ENCODE results near the gene RNASET2.

The RNASET2 gene

GRCh38 chr6:166956444-166957086 is at the start of gene RNASET2:
Gene RNASET2, minus strand, starts transcription at chr6:166956550. Its CDS starts 368 bp downstream, at chr6:166956182.
- peak; percentile 97 for DNase-seq

DNA sequence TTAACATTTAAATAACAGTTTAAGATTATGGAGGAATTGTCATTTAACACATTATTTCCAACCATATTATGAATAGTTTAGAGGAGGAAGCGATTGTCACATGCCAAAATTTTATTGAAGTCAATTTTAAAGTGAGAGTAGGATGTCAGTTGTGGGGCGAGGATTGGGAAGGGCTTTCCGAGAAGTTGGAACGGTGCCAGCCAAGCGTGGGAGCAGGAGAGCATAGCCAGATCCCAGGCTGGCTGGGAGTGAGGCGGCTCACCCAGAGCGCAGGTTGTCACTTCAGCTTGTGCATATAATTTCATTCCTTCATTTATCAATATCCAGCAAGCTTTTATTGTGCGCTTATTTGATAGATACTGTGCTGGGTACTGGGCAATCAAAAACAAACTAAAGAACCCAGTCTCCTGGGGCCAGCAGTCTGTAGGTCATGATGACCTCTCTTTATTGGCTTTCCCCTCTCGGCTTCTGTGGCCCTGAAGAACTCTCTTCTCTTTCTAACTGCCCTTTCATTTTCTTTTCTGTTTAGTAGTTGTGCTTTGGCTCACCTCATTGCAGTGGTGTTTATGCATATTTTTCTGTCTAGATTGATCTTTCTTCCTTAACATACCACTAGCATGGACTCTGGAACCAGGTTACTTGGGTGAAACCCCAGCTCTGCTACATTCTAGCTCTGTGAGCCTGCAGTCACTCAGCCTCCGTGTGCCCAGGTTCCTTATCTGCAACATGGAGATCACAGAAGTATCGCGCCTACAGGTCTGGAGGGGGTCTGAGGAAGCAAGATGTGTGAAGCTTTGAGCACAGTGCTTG is 49.2 kb upstream of the RNASET2 start:
- no peak for DNase-seq

DNA sequence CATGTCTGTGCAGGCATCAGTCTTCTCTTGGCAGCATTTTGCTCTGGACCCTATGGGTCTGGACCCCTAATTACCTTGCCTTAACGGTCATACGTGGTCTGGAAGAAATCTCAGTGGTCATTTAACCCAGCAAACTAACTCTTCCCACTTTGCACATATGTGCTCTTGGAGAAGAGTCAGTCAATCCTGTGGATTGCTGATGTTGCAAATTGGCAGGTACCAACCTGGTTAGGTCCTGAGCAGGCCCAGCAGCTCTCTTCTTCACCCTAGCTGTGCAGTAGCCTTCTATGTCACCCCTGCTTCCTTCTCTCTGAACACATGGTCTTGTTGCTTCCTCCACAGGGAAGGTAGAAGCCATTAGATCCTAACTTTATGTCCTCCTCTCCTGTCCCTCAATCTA is 44.4 kb upstream of the RNASET2 start:
- DNase-seq = no peak

- peak; percentile 4 for DNase-seq
These were observed 43.5 kb upstream of the RNASET2 start for GRCh38 chr6:166999884-167000253.

DNA sequence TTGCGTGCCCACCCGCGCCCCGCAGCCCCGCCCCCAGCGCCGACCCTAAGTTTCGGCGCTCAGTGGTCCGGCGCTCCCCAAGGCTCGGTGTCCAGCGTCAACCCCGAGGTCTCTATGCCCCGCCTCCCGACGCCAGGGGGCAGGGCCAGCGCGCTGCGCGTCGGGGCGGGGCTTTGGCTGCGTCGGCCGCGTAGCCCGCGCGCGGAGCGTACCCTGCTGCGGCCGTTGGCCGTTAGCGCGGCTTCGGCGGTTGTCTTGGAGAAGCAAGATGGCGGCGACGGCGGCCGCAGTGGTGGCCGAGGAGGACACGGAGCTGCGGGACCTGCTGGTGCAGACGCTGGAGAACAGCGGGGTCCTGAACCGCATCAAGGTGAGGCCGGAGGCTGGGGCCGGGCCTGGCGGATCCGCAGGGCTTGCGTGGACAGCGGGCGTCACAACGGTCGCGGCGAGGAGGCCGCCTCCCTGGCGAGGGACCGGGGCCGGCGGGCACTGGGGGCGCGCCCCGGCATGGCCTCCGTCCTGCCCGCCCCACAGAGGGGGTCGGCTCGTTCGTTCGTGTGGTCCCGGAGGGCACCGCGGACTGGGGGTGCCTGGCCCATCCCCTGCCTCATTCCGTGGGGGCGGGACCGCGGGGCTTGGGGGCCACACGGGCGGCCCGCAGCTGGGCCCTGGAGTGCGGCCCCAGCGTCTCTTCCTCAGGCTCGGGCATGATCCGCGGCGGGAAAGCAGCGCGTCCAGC is 43.0 kb upstream of the RNASET2 start, which contains the start of gene CEP43:
TSS of gene CEP43 (plus strand) at position 253 of the 739 bp plus-strand sequence. CDS start at position 269, 16 bp downstream.
- DNase-seq = peak; percentile 90

DNA sequence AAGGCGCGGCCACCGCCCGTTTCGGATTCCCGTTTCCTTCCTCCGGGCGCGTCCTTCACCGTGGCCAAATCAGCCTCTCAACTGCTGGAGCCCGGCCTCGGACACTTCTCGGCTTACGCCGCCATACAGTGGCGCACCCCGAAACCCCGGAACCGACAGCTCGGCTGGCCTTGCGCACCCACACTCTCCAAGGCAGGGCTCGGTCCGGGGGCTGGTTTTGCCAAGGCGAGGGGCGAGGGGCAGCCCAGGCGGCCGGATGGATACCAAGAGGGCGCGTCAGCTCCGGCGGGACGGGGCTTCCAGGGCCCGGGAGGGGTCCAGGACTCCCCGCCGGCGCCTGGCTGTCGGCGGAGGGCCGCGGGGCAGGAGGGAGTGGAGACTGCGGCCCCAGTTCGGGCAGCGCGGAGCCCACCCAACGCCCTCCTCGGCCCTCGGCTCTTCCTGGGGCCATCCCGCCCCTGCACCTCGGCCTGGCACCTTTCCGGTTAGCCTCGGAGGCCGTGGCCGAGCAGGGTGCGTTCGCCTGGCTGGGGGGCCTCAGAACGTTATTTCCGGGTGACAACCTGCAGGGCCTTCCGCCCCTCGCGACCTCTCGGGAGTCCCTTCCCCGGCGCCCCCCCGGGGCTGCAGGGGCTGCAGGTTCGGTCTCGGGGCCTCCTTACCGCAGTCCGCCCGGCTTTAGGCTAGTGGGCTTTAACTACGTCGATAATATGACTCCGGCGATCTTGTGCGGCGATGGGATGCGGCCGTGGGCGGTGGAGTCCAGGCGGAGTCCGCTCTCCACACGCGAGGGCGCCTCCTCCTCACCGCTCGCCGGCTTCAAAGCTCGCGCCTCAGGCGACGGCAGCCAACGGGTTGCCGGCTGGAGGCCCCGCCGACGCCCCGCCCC is 42.1 kb upstream of the RNASET2 start:
- DNase-seq = peak; percentile 7

DNA sequence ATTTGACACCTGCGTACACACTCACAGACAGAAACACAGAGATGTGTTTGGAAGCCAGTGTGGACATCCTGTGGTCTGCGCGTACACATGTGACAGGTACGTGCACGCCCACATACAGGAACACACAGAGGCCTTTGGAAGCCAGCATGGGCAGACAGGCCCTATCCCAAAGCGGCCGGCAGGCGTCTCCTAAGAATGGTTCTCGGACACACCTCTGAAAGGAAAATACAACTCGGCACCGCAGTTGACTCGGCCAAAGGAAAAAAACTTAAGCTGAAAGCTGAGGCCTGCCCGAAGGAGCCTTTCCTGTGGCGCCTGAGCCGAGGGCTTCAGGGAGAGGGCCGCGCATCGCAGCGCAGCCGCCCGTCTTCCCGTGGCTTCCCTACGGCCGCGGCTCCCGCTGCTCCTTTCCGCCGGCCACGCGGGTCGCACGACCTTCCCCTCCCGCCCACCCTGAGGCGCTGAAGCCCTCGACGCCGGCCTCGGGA is 41.5 kb upstream of the RNASET2 start:
- DNase-seq = peak; percentile 49

DNA sequence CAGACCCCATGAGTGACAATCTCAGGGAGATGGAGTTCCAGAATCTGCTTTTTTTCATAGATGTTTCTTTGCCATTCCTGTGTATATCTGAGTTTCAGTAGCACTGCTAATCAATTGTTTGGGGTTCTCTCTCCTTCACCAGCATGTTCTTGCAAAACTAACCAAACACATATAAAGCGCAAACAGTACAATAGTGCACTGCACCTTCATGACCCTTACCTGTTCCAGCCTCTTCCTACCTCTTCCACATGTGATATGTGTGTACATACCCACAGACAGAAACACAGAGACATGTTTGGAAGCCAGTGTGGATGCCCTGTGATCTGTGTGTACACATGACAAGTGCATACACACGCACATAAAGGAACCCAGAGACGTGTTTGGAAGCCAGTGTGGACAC is 41.0 kb upstream of the RNASET2 start:
- DNase-seq = no peak

GRCh38 chr6:166996406-166996805 is 40.1 kb upstream of the RNASET2 start:
- DNase-seq = no peak

GRCh38 chr6:166989427-166990032 is 33.2 kb upstream of the RNASET2 start:
- DNase-seq = peak; percentile 29

DNA sequence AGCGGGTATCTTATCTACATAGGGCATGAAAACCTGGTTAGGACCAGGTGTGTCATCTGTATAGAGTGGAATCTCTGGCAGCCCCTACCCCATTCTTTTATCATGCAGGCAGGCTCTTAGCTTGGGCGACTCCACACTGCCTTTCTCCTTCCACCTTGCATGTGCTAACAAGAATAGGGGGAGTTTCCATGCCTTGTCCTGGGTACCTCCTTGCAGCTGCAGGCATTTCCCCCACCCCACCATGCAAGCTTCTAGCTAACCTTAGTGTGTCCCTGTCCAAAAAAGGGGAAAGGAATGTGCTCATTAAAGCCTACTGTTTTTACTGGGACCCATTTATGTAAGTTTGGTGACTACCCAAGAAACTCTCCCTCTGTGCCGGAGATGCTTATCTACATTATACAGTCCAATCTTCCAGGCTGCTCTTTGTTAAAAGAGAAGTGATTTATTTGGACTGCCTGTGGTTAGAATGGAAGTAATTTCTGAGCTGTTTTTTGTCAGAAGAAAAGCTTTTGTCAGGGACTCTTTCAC is 32.4 kb upstream of the RNASET2 start:
- DNase-seq = no peak

DNA sequence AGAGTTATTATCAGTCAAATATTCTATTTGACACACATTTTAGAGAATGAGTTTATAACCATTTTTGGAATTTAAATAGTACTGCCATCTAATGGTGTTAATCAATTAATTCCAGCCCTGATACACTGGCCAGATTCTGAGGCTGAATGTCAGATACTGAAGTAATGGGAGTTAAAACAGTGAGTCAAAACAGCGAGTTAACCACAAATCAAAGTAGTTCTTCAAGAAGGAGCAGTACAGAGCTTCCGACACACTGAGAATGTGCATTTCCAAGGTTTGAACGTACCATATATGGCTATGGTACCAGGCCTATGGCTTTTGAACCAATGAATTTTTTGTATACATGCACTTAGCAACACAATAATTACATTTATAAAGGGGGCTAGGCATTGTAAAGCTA is 31.6 kb upstream of the RNASET2 start:
- DNase-seq = no peak

DNA sequence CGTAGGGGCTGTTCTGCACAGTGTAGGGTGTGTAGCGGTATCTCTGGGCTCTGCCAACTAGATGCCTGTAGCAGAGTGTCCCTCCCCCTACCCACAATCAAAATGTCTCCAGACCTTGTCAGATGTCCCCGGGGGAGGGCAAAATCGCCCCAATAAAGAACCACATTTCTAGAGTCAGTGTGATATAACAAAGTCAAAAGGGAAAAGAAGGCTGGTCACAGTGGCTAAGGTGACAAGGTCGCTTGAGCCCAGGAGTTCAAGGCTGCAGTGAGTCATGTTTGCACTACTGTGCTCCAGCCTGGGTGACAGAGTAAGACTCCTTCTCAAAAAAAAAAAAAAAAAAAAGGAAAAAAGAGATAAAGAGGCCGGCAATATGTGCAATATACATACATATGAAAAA is 31.1 kb upstream of the RNASET2 start:
- no peak for DNase-seq

GRCh38 chr6:166980738-166981137 is 24.4 kb upstream of the RNASET2 start:
- DNase-seq = no peak

DNA sequence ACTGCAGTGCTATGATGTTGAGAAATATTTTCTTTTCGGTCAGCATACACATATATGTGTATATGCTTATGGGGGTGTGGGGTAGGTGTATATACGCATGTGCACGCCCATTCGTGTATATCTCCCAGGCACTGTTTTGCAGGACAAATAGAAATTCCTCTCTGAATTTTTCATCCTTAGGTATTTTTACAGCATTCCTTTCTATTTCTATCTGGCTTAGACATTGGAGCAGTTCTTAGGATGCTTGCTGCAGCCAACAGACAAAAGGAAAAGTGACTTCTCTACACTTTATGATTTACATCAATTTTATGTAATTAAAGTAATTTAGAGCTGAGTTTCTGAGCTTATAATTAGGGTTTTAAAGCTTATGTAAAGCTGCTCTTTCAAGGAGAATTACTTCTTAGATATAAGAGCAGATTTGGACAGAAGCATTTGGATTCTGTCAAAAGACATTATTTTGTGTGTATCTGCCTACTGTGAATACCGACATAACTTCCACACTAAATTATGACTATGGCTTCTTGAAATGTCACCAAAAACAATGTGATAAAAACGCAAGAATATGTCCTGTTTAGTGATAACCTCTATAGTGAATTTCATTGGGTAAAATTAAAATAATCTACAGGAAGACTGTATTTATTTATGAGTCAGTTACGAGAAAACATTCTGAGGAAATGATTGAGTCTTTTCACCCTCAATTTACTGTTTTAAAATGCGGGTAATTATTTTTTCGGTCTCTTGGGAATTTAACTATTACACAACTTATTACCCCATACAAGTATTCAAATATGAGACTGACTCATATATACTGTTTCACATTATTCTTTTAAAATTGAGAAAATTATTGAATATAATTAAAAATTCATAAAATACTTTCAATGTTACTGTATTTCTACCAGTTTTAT is 21.5 kb upstream of the RNASET2 start:
- no peak for DNase-seq

- DNase-seq = no peak
These were observed 20.3 kb upstream of the RNASET2 start for GRCh38 chr6:166976636-166977035.

GRCh38 chr6:166972101-166972500 is 15.8 kb upstream of the RNASET2 start:
- DNase-seq = no peak

GRCh38 chr6:166971271-166971670 is 14.9 kb upstream of the RNASET2 start:
- no peak for DNase-seq

DNA sequence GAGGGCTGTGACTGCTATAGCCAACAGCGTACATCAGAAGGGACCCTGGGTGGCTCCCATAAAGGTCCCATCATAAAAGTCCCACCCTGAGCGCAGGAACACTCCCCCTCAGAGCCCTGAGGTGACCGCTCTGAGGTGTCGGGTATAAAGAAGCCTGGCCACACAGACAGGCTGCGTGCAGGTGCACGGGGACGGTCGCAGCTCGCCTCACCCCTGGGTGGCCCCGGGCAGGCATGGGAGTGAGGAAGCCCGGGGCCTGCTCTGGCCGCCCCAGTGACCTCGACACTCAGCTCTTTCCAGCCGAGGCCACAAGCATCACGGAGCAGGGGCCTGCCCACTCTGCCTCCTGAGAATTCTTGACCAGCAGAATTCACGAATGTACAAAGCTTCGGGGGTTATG is 14.4 kb upstream of the RNASET2 start:
- no peak for DNase-seq

DNA sequence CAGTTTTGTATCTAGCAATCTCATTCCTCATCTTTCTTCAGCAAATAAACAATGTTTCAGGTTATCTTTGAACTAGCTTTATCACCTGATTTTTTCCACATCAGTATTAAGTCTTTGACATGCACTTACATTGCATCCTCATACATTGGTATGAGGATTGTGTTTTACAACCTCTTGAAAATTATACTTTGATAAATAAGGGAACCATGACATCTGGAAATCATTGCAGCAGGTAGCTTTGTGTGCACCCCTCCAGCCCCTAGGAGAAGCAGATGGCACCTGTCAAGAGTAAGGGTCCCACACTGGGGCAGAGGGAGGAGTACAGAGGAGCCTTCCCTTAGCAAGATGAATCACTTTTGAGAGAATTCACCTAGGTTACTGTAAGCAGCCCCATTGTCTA is 13.7 kb upstream of the RNASET2 start:
- no peak for DNase-seq
